ENCODE results near the gene BABAM2.
"Not testable (repeated sequence)": the region's sequence is repeated elsewhere in the genome, so short reads cannot be mapped to it uniquely, and the experiment has no call there.

BABAM2 gene

DNA sequence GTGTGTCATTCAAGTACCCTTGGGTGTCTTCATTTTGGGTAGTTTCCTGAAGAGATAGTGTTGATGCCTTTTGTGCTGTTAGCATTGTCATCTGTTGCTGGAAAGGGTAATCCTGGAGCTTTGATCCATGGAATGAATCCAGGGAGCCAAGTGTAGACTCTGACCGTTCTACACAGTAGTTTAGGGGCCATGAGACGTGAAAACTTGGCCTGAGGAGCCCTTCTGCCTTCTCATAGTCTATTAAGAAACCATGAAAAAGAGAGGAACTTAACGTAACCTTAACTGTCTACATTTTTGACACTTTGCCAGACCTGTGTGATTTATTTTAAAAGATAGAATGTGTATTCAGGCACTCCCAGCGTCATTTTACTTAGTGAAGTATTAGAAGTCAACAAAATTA lies 194.0 kb downstream of the BABAM2 start:
- no peak for DNase-seq

GRCh38 chr2:28085201-28085600 lies 194.7 kb downstream of the BABAM2 start:
- no peak for DNase-seq

DNA sequence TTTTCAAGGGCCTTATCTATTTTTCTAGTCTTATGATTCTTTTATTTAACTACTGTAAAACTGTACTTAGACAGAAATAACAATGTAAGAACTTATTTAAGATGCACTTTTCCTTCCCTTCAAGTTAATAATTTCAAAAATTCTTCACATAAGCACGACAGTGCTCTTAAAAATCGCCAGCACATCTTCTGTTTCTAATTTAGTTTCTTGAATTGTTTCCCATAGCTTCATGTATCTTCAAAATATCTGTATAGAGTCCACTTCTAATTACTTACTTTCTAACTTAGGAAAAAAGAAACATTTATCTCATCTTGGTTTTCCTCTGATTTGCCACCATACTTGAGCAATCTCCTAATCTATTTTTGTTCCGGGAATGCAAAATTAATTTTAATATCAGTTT lies 196.1 kb downstream of the BABAM2 start:
- DNase-seq, result no peak

- no peak for DNase-seq
Measured at GRCh38 chr2:28088970-28089369, 198.4 kb downstream of the BABAM2 start.

- DNase-seq, result no peak
Measured at GRCh38 chr2:28089486-28089885, 199.0 kb downstream of the BABAM2 start.

DNA sequence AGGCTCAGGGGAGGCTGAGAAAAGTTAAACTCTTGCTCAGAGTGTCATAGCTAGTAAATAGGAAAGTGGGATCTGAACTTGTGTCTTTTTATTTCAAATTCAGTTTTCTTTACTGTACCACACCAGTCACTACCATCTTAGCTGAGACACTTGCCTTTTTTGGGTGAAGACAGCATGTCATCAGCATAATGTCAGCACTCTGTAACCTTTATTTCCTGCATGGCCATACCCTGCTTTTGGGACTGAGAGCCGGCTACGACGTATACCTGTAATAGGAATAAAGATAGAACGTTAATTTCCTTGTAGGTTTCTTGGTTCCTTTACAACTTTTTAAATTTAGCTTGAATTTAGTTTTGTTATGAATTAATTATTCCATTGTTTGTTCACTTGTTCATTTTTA lies 202.8 kb downstream of the BABAM2 start:
- DNase-seq, result no peak

DNA sequence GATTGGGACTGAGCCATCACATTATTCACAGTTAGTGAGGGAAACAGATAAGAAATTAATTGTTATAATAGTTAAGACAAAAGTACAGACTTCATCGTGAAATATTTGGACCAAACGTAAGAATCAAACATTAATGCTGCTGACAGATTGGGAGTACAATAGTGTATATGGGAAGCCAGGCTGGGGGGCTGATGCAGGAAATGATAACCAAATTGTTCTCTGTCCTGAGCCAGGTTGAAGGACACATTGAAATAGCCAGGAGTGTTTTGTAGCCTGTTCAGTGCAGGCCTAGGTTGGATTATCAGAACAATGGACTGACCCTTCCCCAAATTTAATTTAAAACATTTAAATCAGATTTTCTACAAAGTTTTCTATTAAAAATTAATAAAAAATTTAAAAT lies 203.2 kb downstream of the BABAM2 start:
- DNase-seq, result no peak

DNA sequence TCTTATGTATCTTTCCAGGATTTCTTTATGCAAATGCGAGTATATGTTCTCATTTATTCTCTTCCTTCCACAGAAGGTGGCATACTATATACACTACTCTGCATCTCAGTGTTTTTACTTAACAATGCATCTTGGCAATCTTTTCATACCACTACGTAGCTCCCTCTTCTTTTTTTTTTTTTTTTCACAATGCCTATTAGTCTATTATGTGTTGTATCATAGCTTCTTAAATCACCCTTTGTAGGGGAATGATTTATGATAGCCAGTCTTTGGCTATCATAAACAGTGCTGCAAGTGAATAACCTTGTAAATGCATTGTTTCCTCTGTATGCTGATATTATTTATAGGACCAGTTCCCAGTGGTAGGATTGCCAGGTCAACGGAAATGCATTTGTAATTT lies 204.2 kb downstream of the BABAM2 start:
- no peak for DNase-seq

- DNase-seq, result no peak
Measured at GRCh38 chr2:28095622-28096021, 205.1 kb downstream of the BABAM2 start.

GRCh38 chr2:28096421-28096820 lies 205.9 kb downstream of the BABAM2 start:
- DNase-seq, result no peak

DNA sequence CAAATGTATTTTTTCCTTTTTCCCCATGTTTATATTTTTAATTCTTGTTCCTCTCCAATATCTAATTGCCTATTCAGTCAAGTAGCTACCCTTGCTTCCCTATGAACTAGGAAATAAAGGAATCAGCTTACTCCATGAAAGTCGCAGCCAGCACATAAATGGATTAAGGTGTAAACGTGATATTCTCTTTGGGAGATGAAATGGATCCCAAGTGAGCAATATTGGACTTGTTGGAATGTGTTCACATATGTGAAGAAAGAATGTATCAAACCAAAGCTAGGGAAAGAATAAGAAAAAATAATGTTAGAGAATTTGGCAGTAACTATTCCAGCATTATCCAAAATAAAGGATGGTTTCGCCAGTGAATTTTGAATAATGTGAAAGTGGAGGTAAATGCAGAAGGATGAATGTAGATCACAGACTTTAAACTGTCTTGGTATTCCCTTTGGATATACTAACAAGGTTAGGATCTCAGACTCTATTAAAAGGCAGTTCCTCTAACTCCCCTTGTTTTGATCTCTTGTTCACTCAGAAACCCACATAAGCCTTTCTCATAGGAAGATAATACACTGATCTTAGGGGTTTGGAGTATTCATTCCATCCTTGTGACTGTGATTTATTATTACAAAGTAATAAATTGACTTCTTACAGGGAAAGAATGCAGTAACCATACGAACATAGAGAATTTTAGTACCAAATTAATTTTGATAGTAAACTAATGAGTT lies 208.1 kb downstream of the BABAM2 start:
- DNase-seq, result no peak

- no peak for DNase-seq
Measured at GRCh38 chr2:28101123-28101522, 210.6 kb downstream of the BABAM2 start.

GRCh38 chr2:28101892-28102291 lies 211.4 kb downstream of the BABAM2 start:
- DNase-seq, result no peak

DNA sequence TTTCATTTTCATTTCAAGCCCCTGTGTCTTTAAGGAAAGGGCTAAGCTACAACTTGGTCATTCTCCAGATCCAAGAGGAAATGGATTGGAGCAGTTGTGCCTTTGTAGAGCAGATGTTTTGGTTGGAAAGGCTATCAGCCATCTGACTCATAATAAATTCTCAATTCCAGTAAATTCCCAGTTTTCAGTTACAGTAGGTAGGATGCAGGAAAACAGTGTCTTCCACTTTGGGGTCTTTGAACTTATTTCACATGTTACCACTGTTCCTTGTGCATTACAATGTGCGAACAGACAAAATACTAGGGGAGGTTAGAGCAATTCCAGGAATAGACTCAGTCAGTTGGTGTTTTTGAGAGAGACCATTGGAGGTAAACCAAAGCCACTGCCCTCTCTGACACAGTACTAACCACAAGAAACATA lies 211.9 kb downstream of the BABAM2 start:
- no peak for DNase-seq

- no peak for DNase-seq
Measured at GRCh38 chr2:28103611-28104010, 213.1 kb downstream of the BABAM2 start.

GRCh38 chr2:28108143-28108542 lies 217.6 kb downstream of the BABAM2 start:
- no peak for DNase-seq

GRCh38 chr2:28113771-28114170 lies 223.2 kb downstream of the BABAM2 start:
- DNase-seq, result not testable (repeated sequence)

GRCh38 chr2:28117104-28117596 lies 226.6 kb downstream of the BABAM2 start:
- DNase-seq, result no peak

GRCh38 chr2:28119631-28120030 lies 229.1 kb downstream of the BABAM2 start:
- no peak for DNase-seq

DNA sequence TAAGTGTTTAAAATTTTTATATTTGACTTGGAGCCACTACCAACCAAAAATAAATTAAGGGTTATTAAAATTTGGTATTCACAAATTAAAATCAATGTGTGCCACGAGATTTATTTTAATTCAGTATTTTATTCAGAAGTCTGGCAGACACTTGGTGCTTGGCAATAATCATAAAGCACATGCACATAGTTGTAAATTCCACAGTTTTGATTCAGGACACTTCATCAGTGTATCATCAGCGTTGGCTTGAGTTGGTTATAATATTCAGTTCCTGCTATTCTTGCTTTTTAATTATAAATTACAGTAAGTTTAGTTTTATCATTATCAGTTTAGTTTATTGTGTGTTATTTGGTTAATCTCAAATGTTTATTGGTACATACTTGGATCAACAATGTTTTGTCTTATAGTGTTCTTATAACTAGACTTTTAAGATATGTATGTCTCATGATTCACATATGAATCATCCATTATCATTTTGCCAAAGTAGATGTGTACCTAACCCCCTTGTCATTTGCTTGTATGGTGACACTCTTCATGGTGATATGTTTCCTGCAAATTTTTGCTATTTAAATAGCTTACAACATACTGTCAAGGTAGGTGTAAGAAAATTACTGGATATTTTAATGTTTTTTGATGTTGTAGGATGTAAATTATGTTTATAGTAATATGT lies 237.9 kb downstream of the BABAM2 start:
- no peak for DNase-seq

GRCh38 chr2:28129955-28130695 lies 239.6 kb downstream of the BABAM2 start:
- no peak for DNase-seq

DNA sequence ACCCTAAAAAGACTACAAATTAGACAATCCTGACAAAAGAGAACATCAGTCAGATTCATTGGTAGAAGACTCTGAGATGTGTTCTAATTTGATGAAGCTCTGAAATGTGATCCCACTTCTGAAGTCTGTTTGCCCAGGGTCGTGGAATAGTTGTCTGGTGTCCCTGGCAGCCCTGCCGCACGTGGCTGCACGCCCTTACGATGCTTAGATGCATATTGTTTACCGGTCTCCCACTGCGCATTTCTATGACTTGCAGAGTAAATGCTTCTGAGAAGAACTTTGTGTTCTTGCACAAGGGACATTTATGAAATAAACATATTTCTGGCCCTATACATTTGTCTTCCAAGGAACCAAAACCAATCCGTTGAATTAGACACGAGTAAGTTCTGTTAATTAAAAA lies 243.2 kb downstream of the BABAM2 start:
- no peak for DNase-seq

- DNase-seq, result no peak
Measured at GRCh38 chr2:28134262-28134812, 243.8 kb downstream of the BABAM2 start.

GRCh38 chr2:28134857-28135256 lies 244.3 kb downstream of the BABAM2 start:
- DNase-seq, result no peak
